ENCODE data around the gene CA14. TPM values are rescaled to one million over a fixed set of nuclear protein-coding genes. Genes with fewer than 3 reads are reported as not detected.
A peak's percentile ranks its signal among the peaks of the same experiment; 100 is the strongest.

Gene CA14
- total RNA-seq, 2 donors from 2014 or later, result not detected

DNA sequence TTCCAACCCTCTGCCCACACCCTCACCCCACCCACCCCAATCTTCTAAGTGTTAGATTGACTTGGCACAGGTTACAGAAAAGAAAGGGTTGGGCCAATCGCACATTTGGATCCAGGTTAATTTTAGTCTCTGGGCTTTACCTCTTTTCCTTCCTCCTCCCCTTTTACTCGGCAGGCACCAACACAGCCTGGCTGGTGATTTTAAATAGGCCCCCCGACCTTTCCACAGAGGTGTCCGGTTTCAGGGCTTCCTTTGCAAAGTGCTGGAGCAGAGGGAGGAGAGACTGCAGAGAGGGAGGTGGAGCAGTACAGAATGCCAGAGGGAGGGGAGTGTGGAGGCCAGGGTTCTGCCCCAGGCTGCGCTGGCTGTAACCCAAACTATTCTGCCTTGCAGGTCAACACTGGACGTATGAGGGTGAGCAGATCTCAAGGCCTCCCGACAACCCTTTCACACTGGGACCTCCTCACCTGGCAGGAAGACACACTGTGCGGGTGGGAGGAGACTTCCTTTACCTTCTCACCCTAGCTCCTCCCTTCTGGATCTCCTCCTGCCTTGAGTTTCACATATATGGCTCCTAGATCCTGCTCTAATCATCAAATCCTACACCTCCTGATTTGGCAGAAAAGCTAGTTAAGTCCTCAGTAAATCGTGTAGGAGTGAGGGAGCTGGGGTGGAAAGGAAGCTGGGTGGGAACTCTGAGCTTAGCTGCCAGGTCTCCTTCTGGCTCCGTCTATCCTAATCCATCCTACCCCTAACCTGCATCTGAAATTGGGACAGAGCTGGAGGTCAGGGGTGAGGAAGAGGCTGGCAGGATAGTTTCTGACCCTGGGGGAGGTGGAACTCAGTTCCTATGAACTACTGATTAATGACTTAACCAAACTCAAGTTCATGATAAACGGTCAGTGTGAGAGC, 2.4 kb downstream of the CA14 start:
- Histone ChIP-seq H3K27ac (peak overlapping the region; percentile 42 to 75 (median 58)), H3K4me3 (no peak overlapping the region), H3K9me3 (no peaks in the 10 kb centered on the region), H3K36me3 (replicated peaks in 1 of 2; ENCODE audit: insufficient read depth in 1 of 2, low read depth in 2 of 2) (peaks cover 0 to 2% of the 10 kb centered on the region in 2 donors), H3K4me1 (peaks cover 28% of the 10 kb centered on the region), H3K27me3 (no peaks in the 10 kb centered on the region)
- peak; percentile 61 to 85 (median 78) for DNase-seq
- intact Hi-C loops (cut with DNase I), result no loop called here
- WGBS, 2 donors, result 8 to 14% methylated on average over 11 of the region's 11 CpGs
- no peak for TF ChIP-seq CTCF (IDR thresholded peaks at IDR 0.05)
- peak in 2 of 3 donors; percentile 10 to 22 for TF ChIP-seq POLR2A (IDR thresholded peaks at IDR 0.05)
- peak; percentile 72 for ATAC-seq

DNA sequence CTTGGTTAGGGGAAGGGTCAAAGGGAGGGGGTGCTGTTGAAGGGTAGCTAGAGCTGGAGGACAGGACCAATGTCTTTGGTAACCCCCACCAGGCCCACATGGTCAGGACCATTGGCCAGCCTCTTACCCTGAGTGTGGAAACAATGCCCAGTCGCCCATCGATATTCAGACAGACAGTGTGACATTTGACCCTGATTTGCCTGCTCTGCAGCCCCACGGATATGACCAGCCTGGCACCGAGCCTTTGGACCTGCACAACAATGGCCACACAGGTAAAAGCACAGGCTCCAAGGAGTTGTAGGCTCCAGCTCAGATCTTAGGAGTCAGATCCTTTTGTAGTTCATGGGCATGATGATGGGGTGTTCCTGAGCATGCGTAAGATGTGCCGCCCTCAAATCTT, 3.8 kb downstream of the CA14 start:
- Histone ChIP-seq H3K9me3 (no peaks in the 10 kb centered on the region), H3K27me3 (no peaks in the 10 kb centered on the region), H3K4me1 (peaks cover 20% of the 10 kb centered on the region), H3K36me3 (replicated peaks in 1 of 2; ENCODE audit: insufficient read depth in 1 of 2, low read depth in 2 of 2) (peaks cover 0 to 6% of the 10 kb centered on the region in 2 donors), H3K4me3 (no peak overlapping the region), H3K27ac (no peak overlapping the region)
- 75 to 100% methylated on average over 2 to 6 of the region's 6 CpGs for WGBS, 2 donors
- no peak for TF ChIP-seq POLR2A (IDR thresholded peaks at IDR 0.05)
- no peak for TF ChIP-seq CTCF (IDR thresholded peaks at IDR 0.05)
- DNase-seq (no peak), ATAC-seq (no peak)
- intact Hi-C loops (cut with DNase I), result no loop called here

- Histone ChIP-seq H3K27me3 (no peaks in the 10 kb centered on the region), H3K4me3 (no peak overlapping the region), H3K27ac (no peak overlapping the region), H3K4me1 (peaks cover 27% of the 10 kb centered on the region), H3K9me3 (no peaks in the 10 kb centered on the region), H3K36me3 (replicated peaks in 1 of 2; ENCODE audit: insufficient read depth in 1 of 2, low read depth in 2 of 2) (peaks cover 0 to 10% of the 10 kb centered on the region in 2 donors)
- intact Hi-C loops (cut with DNase I), result no loop called here
- no peak for DNase-seq
- WGBS, 2 donors, result 71 to 76% methylated on average over 6 of the region's 6 CpGs
- no peak for TF ChIP-seq POLR2A (IDR thresholded peaks at IDR 0.05)
- TF ChIP-seq CTCF (IDR thresholded peaks at IDR 0.05), result no peak
- no peak for ATAC-seq
These were observed 5.1 kb downstream of the CA14 start for GRCh38 chr1:150262388-150263320.

- Histone ChIP-seq H3K9me3 (no peaks in the 10 kb centered on the region), H3K36me3 (replicated peaks in 1 of 2; ENCODE audit: insufficient read depth in 1 of 2, low read depth in 2 of 2) (peaks cover 0 to 10% of the 10 kb centered on the region in 2 donors), H3K27ac (no peak overlapping the region), H3K27me3 (no peaks in the 10 kb centered on the region), H3K4me1 (peaks cover 30% of the 10 kb centered on the region), H3K4me3 (no peak overlapping the region)
- 51 to 67% methylated on average over 6 of the region's 6 CpGs for WGBS, 2 donors
- ATAC-seq (no peak), DNase-seq (no peak)
- intact Hi-C loops (cut with DNase I), result no loop called here
- TF ChIP-seq POLR2A (IDR thresholded peaks at IDR 0.05), result no peak
- TF ChIP-seq CTCF (IDR thresholded peaks at IDR 0.05), result no peak
These were observed 6.0 kb downstream of the CA14 start for GRCh38 chr1:150263549-150263948.

All from body of pancreas (tissue), 4 donors.